Measurements from ENCODE around the gene LRMDA.

DNA sequence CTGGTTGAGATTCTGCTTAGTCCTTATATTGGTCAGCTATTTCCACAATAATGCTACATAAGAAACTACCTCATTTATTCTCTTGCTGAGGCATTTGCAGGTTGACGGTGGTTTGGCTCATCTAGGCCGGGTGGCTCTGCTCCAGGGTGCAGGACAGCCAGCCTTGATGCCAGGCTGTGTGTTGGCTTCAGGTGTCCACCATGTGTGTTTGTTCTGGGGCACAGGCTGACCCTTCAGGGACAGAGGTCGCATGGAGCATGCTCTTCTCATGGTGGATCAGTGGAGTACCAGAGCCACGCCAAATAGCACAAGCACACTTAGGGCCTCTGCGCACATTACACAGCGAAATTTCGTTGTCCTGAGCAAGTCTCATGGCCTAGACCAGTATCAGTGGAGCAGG, 249.9 kb downstream of the LRMDA start:
- TF ChIP-seq, protein P1, sequence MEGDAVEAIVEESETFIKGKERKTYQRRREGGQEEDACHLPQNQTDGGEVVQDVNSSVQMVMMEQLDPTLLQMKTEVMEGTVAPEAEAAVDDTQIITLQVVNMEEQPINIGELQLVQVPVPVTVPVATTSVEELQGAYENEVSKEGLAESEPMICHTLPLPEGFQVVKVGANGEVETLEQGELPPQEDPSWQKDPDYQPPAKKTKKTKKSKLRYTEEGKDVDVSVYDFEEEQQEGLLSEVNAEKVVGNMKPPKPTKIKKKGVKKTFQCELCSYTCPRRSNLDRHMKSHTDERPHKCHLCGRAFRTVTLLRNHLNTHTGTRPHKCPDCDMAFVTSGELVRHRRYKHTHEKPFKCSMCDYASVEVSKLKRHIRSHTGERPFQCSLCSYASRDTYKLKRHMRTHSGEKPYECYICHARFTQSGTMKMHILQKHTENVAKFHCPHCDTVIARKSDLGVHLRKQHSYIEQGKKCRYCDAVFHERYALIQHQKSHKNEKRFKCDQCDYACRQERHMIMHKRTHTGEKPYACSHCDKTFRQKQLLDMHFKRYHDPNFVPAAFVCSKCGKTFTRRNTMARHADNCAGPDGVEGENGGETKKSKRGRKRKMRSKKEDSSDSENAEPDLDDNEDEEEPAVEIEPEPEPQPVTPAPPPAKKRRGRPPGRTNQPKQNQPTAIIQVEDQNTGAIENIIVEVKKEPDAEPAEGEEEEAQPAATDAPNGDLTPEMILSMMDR (conservative IDR thresholded peaks at IDR 0.05; ENCODE audit: low read depth, low read length), result no peak
- no peak for TF ChIP-seq EZH2 (IDR thresholded peaks at IDR 0.05; ENCODE audit: low read length, unreplicated experiment)
